IPS DF 6.9 (cell line): ENCODE measurements around the gene ADGRF1.

Experiments used
- DNase-seq: peaks from one replicate; pipeline ENCODE4 v3.0.0-alpha.2; 2013; ENCODE audit warnings: low read depth, low spot score
- H3K27ac ChIP-seq: one replicate; pipeline ENCODE4 v1.5.1; 2013; ENCODE audit warnings: low read length, control low read depth
- H3K27me3 ChIP-seq: 2 replicates; pipeline ENCODE4 v1.6.1; 2013; ENCODE audit warnings: mild to moderate bottlenecking, low read length; ENCODE audit not compliant: control insufficient read depth, insufficient read depth
- H3K36me3 ChIP-seq: 2 replicates; pipeline ENCODE4 v1.6.1; 2013; ENCODE audit warnings: low read length; ENCODE audit not compliant: control insufficient read depth, insufficient read depth
- H3K4me1 ChIP-seq: 2 replicates; pipeline ENCODE4 v1.6.1; 2013; ENCODE audit warnings: low read length; ENCODE audit not compliant: control insufficient read depth, insufficient read depth
- H3K4me3 ChIP-seq: 2 replicates; pipeline ENCODE4 v1.5.1; 2013; ENCODE audit warnings: mild to moderate bottlenecking, low read length
- H3K9me3 ChIP-seq: 2 replicates; pipeline ENCODE4 v1.6.1; 2013; ENCODE audit warnings: low read length, inconsistent platforms; ENCODE audit not compliant: control insufficient read depth, insufficient read depth
- WGBS: extraction: QIAGEN DNeasy Blood & Tissue Kit; methylation state at CpG from one replicate; pipeline ENCODE4 v1.1.7; 2013; ENCODE audit warnings: mixed read lengths, missing lambda C conversion rate; ENCODE audit not compliant: insufficient read length, insufficient coverage; 5-methylcytosine and 5-hydroxymethylcytosine counted together

The ADGRF1 gene

DNA sequence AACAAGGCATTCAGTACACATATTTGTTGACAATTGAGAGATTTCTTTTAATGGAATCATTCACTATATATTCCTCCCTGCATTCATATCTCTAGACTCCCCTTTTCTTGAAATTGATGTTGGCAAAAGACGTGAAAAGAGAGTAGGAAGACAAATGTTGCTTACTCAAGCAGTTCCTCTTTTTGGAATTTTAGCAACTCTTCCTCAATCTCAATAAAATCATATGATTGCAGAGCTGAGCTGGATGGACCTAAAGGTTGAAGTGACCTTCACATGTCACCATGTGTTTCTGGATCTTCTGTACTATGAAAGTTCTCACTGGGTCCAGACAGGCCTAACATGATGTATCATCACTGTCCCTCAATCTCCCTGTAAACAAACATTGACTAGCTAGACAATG is 18.6 kb downstream of the ADGRF1 start:
- Histone ChIP-seq H3K4me3 (no peak overlapping the region), H3K4me1 (no peaks in the 10 kb centered on the region), H3K36me3 (no peaks in the 10 kb centered on the region), H3K27ac (no peak overlapping the region), H3K27me3 (no peaks in the 10 kb centered on the region), H3K9me3 (no peaks in the 10 kb centered on the region)
- WGBS: no CpG with 5 or more reads among the region's 1 CpG
- DNase-seq: no peak

- Histone ChIP-seq H3K27ac (no peak overlapping the region), H3K9me3 (no peaks in the 10 kb centered on the region), H3K4me3 (no peak overlapping the region), H3K36me3 (no peaks in the 10 kb centered on the region), H3K4me1 (no peaks in the 10 kb centered on the region), H3K27me3 (no peaks in the 10 kb centered on the region)
- no CpG with 5 or more reads among the region's 3 CpGs for WGBS
- DNase-seq: no peak
These were observed 19.9 kb downstream of the ADGRF1 start for GRCh38 chr6:47022191-47022590.

DNA sequence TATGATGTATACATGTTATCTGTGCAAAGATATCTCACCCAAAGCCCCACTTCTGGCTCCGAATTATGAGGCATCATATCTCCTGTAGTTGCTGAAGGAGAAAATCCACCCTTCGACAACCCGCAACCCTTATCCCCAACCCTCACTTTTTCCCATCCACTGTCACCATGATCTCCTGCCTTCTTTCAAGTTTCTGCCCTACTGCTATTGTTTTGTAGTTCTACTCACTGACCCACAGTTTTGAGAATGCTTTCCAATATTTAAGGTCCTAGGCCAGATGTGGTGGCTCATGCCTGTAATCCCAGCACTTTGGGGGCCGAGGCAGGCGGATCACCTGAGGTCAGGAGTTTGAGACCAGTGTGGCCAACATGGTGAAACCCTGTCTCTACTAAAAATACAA is 22.2 kb downstream of the ADGRF1 start:
- no peaks in the 10 kb centered on the region for H3K36me3 ChIP-seq
- H3K27ac ChIP-seq: no peak overlapping the region
- WGBS: no CpG with 5 or more reads among the region's 5 CpGs
- H3K9me3 ChIP-seq: no peaks in the 10 kb centered on the region
- DNase-seq: no peak
- no peak overlapping the region for H3K4me3 ChIP-seq
- H3K4me1 ChIP-seq: 0 out of 2 replicates have a peak, but pooled peaks cover 1% of the 10 kb centered on the region
- H3K27me3 ChIP-seq: no peaks in the 10 kb centered on the region

DNA sequence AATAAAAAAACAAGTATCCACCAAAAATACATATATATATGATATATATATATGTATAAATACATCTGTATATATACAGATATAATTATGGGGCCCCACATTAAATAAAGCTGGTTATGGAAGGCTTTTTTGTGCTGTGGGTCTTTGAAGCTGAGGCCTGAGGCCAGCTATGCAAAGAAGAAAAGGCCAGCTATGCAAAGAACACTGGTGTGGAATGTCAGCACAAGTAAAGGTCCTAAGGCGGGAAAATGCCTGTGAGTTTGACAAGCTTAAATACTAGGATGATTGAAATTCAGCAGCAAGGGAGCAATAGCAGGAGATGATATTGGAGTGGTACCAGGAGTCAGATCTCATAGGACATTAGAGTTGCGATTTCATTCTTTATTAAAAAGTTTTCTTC is 25.2 kb downstream of the ADGRF1 start:
- no peaks in the 10 kb centered on the region for H3K36me3 ChIP-seq
- no peak for DNase-seq
- no peak overlapping the region for H3K4me3 ChIP-seq
- no CpG with 5 or more reads among the region's 2 CpGs for WGBS
- H3K27ac ChIP-seq: no peak overlapping the region
- H3K4me1 ChIP-seq: 0 out of 2 replicates have a peak, but pooled peaks cover 1% of the 10 kb centered on the region
- no peaks in the 10 kb centered on the region for H3K27me3 ChIP-seq
- H3K9me3 ChIP-seq: no peaks in the 10 kb centered on the region

- Histone ChIP-seq H3K36me3 (no peaks in the 10 kb centered on the region), H3K27ac (no peak overlapping the region), H3K9me3 (no peaks in the 10 kb centered on the region), H3K4me3 (no peak overlapping the region), H3K4me1 (0 out of 2 replicates have a peak, but pooled peaks cover 1% of the 10 kb centered on the region), H3K27me3 (no peaks in the 10 kb centered on the region)
- DNase-seq: no peak
- no CpG with 5 or more reads among the region's 4 CpGs for WGBS
These were observed 25.9 kb downstream of the ADGRF1 start for GRCh38 chr6:47016261-47016660.

- no peak overlapping the region for H3K4me3 ChIP-seq
- DNase-seq: no peak
- no peak overlapping the region for H3K27ac ChIP-seq
- WGBS: no CpG with 5 or more reads among the region's 4 CpGs
- no peaks in the 10 kb centered on the region for H3K9me3 ChIP-seq
- H3K27me3 ChIP-seq: no peaks in the 10 kb centered on the region
- no peaks in the 10 kb centered on the region for H3K36me3 ChIP-seq
- 0 out of 2 replicates have a peak, but pooled peaks cover 1% of the 10 kb centered on the region for H3K4me1 ChIP-seq
These were observed 27.7 kb downstream of the ADGRF1 start for GRCh38 chr6:47014401-47014800.

DNA sequence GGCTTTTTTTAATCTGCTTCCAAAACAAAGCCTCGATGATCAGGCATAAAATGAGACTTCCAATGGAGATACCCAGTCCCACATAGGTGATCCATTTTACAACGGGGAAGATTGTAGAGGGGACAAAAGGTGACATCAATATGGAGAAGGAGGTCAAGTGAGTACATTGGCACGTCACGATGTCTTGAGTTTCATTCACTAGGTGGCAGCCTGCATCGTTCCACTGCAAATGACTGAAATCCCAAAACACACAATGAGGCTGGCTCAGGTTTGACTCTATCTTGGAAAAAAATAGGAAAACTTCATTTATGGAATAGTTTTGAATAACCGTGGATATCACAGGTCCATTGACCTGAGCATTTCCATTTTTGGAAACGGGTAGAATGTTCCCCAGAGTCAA is 32.5 kb downstream of the ADGRF1 start:
- Histone ChIP-seq H3K4me1 (no peaks in the 10 kb centered on the region), H3K27ac (no peak overlapping the region), H3K9me3 (no peaks in the 10 kb centered on the region), H3K36me3 (no peaks in the 10 kb centered on the region), H3K4me3 (no peak overlapping the region), H3K27me3 (no peaks in the 10 kb centered on the region)
- no CpG with 5 or more reads among the region's 7 CpGs for WGBS
- no peak for DNase-seq

- no CpG with 5 or more reads among the region's 3 CpGs for WGBS
- H3K9me3 ChIP-seq: no peaks in the 10 kb centered on the region
- no peak overlapping the region for H3K4me3 ChIP-seq
- no peaks in the 10 kb centered on the region for H3K27me3 ChIP-seq
- no peaks in the 10 kb centered on the region for H3K4me1 ChIP-seq
- H3K27ac ChIP-seq: no peak overlapping the region
- H3K36me3 ChIP-seq: no peaks in the 10 kb centered on the region
- no peak for DNase-seq
These were observed 33.8 kb downstream of the ADGRF1 start for GRCh38 chr6:47008397-47008763.

- H3K27me3 ChIP-seq: no peaks in the 10 kb centered on the region
These were observed 34.3 kb downstream of the ADGRF1 start for GRCh38 chr6:47007657-47008396.

GRCh38 chr6:47005486-47005885 is 36.6 kb downstream of the ADGRF1 start:
- H3K9me3 ChIP-seq: no peaks in the 10 kb centered on the region
- WGBS: no CpG with 5 or more reads among the region's 1 CpG
- no peaks in the 10 kb centered on the region for H3K4me1 ChIP-seq
- no peaks in the 10 kb centered on the region for H3K27me3 ChIP-seq
- no peaks in the 10 kb centered on the region for H3K36me3 ChIP-seq
- H3K4me3 ChIP-seq: no peak overlapping the region
- H3K27ac ChIP-seq: no peak overlapping the region
- DNase-seq: no peak

More at GRCh38 chr6:47007657-47008396, 34.3 kb downstream of the ADGRF1 start:
- DNase-seq: no peak
- Histone ChIP-seq H3K9me3 (no peaks in the 10 kb centered on the region), H3K4me3 (no peak overlapping the region), H3K4me1 (no peaks in the 10 kb centered on the region), H3K36me3 (no peaks in the 10 kb centered on the region), H3K27ac (no peak overlapping the region)
- no CpG with 5 or more reads among the region's 3 CpGs for WGBS

DNA sequence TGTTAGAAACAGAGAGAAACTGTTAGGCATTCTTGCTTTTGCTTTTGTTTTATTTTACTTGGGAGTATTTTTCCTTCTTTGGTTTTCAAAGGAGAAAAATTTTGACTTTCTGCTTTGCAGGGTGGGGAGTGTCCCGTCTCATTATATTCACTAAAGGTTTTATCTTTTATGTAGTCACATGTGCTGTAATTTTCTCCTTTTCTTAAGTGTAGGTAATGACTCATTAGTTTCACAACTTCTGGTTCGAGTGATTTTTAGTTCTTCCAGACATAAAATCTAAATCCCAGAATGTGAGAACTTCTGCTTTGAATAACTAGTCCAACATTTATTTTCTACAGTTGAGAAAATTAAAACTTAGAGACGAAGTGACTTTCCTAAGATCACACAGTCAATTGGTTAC is 37.7 kb downstream of the ADGRF1 start:
- Histone ChIP-seq H3K36me3 (no peaks in the 10 kb centered on the region), H3K27ac (no peak overlapping the region), H3K9me3 (no peaks in the 10 kb centered on the region), H3K4me3 (no peak overlapping the region), H3K4me1 (no peaks in the 10 kb centered on the region), H3K27me3 (no peaks in the 10 kb centered on the region)
- WGBS: no CpG with 5 or more reads among the region's 3 CpGs
- DNase-seq: no peak
